ENCODE data around the gene GLUD2.
A peak's percentile ranks its signal among the peaks of the same experiment; 100 is the strongest.

Gene GLUD2

GRCh38 chrX:121047441-121048419 is at the start of gene GLUD2:
Gene GLUD2 (plus strand): TSS chrX:121047610. CDS start chrX:121047685, 75 bp downstream.
- DNase-seq (ENCODE audit: low read depth) = peak; percentile 0
- peak within 1 kb of the TSS; percentile 35 for H3K4me3 ChIP-seq (ENCODE audit: low read length)
- 0 out of 2 replicates have a peak, but pooled peaks have one; percentile 7 for TF ChIP-seq CTCF (conservative IDR thresholded peaks at IDR 0.05; ENCODE audit: low read length)

GRCh38 chrX:120999413-120999812 is 48.0 kb upstream of the GLUD2 start:
- no peak for DNase-seq (ENCODE audit: low read depth)
- no peak overlapping the region for H3K4me3 ChIP-seq (ENCODE audit: low read length)
- TF ChIP-seq CTCF (conservative IDR thresholded peaks at IDR 0.05; ENCODE audit: low read length) = no peak

GRCh38 chrX:121000589-121000988 is 46.8 kb upstream of the GLUD2 start:
- DNase-seq (ENCODE audit: low read depth) = no peak
- no peak; the same call in 1 of the 2 replicates for TF ChIP-seq CTCF (conservative IDR thresholded peaks at IDR 0.05; ENCODE audit: low read length)
- no peak overlapping the region for H3K4me3 ChIP-seq (ENCODE audit: low read length)

DNA sequence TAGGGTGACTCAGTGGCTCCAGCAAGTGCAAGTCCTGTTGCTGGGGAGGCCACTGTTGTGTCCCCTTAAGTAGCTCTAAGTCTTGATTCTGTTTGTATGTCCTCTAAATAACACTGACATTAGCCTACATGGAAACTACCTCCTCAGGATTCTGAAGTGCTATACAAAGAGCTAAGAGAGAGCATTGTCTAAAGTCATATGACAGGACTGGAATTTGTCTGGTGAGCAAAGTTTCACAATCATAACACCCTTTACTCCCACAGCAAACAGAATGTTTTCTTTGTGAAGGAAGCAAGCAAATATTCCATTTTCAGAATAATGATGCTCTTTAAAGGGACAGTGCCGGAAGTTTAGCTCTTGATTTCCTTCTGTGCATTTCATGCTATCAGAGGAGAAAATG is 38.5 kb upstream of the GLUD2 start:
- H3K4me3 ChIP-seq (ENCODE audit: low read length) = no peak overlapping the region
- TF ChIP-seq CTCF (conservative IDR thresholded peaks at IDR 0.05; ENCODE audit: low read length) = no peak
- DNase-seq (ENCODE audit: low read depth) = no peak

DNA sequence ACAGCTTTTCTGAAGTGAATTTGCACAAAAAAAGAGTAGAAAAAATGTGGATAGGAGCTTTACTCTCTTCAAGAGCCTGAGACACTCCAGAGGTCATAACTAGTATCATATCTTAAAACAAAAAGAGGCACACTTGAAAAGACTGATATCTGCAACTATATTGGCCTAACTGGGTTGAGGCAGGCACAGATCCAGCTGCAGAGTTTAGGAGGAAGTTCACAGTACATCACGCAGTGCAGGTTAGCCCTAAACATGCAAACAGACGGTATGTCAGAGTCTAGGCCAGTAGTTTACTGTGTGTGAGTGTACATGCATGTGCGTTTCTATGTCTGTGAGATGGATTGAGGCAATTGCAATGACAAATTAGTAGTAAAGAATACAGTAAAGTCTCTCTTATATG is 37.6 kb upstream of the GLUD2 start:
- no peak for DNase-seq (ENCODE audit: low read depth)
- no peak for TF ChIP-seq CTCF (conservative IDR thresholded peaks at IDR 0.05; ENCODE audit: low read length)
- no peak overlapping the region for H3K4me3 ChIP-seq (ENCODE audit: low read length)

- no peak for TF ChIP-seq CTCF (conservative IDR thresholded peaks at IDR 0.05; ENCODE audit: low read length)
- no peak overlapping the region for H3K4me3 ChIP-seq (ENCODE audit: low read length)
- no peak for DNase-seq (ENCODE audit: low read depth)
Observed at GRCh38 chrX:121010218-121010617, 37.2 kb upstream of the GLUD2 start.

- no peak overlapping the region for H3K4me3 ChIP-seq (ENCODE audit: low read length)
- TF ChIP-seq CTCF (conservative IDR thresholded peaks at IDR 0.05; ENCODE audit: low read length) = no peak
- no peak for DNase-seq (ENCODE audit: low read depth)
Observed at GRCh38 chrX:121011254-121011653, 36.2 kb upstream of the GLUD2 start.
